Fibroblast of skin of back (primary cell): Measurements from ENCODE around the gene CUL4A.

Experiments used
- DNase-seq: peaks from one replicate; pipeline ENCODE4 v3.0.0-alpha.2; 2013

The CUL4A gene

DNA sequence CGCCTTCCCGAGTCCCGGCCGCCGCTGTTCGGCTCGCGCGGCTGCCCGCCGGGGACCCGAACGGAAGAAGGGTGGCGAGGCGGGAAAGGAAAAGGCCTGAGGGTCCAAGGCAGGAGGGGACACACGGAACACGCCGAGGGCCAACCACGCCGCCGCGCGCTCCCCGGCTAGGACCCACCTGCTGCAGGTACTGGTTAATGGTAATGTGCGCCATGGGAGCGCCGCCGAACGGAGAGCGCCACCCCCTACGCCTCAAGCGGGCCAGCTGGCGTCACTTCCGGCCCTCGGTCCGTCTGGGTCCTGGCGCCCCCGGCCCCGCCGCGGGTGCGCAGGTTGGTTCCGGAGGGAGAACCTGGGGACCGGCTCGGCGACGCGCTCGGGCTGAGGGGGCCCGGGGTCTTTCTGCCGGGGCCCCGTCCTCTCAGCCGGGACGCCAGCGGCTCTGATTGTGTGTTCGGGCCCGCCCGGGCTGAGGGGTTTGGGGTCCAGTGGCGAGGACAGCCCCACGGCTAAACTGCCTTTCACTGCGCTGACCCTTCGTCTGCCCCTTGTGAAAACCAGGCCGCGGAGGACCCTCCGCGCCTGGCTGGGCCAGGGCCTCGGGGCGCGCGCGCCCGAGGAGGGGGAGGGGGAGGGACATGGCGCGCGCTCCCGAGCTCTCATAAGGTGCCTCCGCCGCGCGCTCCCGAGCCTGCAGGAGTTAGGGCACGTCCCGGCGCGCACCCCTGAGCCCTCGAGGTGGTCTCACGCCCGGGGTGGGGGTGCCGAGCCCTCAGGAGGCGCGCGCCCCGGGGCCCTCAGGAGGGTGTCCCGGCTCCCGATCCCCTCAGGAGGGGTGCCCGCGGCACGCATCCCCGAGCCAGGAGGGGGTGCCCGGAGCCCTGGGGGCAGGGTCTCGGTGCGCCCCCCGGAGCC lies 735 bp upstream of the CUL4A start, which contains the start of gene PCID2:
Gene PCID2, minus strand, starts transcription at position 249 of the 915 bp plus-strand sequence. Its CDS starts 35 bp downstream, at position 214.
- DNase-seq = peak; percentile 88

DNA sequence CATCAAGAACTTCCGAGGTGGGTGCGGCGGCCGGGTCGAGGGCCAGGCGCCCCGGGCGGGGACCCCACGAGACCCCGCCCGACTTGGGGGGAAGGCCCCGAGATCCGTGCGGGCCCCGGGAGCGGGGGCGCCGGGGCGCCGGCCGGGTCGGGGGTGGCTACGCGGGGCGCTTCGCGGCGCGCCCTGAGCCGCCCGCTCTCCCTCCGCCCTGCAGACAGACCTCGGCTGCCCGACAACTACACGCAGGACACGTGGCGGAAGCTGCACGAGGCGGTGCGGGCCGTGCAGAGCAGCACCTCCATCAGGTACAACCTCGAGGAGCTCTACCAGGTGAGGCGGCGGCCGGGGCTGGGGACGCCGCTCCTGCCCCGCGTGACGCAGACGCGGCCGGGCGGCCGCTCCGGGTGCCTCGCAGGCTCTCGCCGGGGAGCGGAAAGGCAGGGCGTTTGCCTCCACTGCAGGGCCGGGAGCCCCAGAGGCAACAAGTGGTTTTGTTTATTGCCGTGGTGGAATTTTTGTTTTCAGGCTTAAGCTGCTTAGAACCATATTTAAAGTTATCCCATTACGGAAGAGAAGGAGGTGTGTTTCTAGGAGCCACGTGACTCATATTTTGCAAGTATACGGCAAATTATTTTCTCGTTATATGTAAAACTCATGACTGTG lies 477 bp downstream of the CUL4A start:
- DNase-seq = peak; percentile 62

DNA sequence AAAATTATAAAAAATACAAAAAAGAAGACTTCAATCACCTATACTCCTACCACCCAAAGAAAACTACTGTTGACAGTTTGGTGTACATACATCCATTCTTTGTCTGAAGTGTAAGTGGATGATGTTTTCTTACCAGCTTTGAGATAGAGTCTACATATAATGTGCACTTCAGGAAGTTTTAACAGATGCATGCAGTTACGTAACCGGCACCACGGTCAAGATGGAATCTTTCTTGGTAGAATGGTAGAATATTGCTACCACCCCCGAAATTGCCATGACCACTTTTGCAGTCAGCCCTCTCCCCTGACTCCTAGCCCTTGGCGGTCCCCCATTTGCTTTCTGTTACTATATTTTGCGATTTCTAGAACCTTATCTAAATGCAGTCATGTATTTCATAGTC lies 1.4 kb downstream of the CUL4A start:
- DNase-seq = no peak

- DNase-seq = peak; percentile 19
Observed at GRCh38 chr13:113211774-113212173, 2.4 kb downstream of the CUL4A start.

DNA sequence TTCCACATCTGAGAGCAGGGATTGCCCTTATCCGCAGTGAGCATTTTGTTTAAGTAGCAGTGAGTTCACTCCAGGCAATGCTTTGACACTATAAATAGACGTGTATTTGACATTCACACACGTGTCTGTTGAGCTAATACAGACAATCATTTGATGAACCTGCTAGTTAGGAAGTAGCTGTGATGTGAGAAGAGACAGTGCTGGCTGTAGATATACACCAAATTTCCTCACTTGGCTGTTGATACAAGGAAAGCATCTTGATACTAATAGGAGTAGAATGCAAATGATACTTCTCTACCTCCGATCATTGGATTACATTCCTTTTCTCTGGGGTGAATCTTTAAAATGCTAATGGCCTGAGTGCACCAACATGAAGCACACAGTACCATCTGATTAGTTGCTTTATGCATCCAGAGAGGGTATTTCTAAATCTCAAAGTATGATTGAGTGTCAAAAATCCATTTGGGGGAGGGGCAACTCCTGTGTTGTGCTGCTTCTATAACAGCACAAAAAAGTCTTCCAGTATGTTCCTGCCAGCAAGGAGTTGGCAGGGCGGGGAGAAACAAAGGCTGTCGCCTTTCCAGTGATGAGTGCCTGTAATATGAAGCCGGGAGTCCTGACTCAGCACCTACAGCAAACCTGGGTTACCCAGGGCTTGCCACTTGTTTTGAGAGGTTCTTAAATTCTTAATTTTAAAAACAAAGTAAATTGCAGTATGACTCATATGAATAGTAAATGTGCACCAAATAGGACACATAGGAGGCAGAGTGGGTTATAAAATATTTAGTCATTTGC lies 7.0 kb downstream of the CUL4A start:
- DNase-seq = peak; percentile 66

GRCh38 chr13:113218586-113218985 lies 9.2 kb downstream of the CUL4A start:
- DNase-seq = no peak

- peak; percentile 34 for DNase-seq
Observed at GRCh38 chr13:113219256-113219940, 10.0 kb downstream of the CUL4A start.

DNA sequence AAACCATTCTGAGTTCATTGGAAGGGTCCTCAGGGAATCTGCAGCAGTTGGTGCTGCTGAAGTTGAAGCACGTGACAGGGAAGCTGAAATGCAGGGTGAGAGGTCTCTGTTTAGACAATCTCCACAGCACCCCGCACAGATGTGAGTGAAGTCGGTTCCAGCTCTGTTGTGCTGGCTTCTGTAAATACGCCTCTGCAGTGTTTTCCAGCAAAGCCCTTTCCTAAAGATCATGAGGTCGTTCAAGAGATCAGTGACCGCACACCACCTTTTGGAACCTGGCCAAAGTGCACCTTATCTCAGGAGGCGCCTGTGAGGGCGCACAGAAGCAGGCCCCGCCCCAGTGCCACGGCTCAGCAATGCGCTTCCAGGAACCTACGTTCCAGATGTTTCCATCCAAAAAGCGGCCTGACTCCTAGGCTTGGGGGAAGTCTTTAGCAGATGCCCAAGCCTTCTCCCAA lies 10.8 kb downstream of the CUL4A start:
- DNase-seq = no peak

DNA sequence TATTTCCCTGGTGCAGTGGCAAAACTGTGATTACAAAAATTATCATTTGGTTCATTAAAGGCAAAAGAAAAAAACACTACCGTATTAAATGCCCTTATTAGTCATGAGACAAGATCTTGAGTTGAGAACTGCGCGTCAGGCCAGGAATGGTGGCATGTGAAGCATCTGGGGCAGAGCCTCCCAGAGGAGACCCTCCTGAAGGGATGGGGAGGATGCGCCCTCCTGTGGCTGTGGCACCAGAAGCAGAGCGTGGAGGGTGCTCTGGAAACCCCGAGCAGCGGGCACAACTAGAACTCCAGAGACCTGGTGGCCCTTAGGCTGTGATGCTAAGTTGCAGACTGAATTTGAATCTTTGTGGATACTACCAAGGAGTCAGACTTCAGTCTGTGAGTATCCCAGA lies 11.5 kb downstream of the CUL4A start:
- DNase-seq = peak; percentile 55

DNA sequence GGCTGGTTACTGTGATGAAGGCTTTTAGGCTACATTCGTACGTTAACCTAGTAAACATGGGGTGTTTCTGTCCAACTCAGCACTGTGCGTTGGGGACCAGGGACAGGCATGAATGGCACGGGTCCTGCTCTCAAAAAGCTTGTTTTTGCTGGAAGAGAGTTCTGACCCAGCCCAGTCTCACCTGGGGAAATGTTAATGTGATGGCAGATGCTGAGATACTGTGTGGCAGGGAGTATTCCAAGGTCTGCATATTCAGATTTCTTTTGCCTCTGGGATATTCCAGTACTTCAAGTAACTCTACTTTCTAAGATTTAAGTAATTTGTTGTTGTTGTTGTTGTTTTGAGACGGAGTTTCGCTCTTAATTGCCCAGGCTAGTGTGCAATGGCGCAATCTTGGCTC lies 13.7 kb downstream of the CUL4A start:
- no peak for DNase-seq

GRCh38 chr13:113224486-113224885 lies 15.1 kb downstream of the CUL4A start:
- DNase-seq = no peak

DNA sequence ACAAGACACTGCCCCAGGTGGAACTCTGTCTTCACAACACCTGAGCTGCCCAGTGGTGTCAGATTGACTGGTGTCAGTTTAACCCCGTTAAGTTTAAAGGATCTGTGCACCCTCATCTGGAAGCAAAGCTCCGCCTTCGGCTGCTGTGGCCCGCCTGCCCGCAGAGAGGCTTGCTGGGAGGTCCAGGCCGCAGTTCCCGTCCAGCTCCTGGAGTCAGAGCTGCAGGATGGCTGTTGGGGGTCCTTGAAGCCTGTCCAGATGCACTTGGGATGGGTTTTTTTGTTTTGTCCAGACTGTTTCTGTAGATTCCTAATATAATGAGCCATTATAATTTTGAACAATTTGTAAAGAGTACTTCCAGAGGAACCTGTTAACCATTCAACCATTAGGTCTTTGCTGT lies 16.1 kb downstream of the CUL4A start:
- DNase-seq = no peak

DNA sequence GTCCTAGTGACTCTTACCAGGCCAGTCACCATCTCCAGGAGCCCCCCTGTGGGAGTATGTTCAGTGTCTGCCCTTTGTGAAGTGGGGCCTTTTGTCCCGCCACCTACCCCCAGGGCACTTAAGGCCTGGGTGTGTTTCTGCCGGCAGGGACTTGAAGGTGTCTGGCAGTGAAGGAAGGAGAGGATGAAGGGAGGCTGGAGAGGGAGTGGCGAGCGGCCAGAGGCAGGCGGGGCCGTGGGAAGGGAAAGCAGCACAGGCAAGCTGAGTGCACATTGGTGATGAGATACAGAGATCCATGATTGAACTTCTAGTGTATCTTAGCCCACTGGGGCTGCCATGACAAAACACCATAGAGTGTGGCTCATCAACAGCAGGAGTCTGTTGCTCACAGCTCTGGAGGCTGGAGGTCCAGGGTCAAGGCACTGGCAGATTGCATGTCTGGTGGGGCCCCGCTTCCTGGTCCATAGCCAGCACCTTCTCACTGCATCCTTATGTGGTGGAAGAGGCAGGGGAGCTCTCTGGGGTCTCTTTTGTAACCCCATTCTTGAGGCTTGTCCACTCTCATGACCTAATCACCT lies 17.5 kb downstream of the CUL4A start:
- DNase-seq = no peak

DNA sequence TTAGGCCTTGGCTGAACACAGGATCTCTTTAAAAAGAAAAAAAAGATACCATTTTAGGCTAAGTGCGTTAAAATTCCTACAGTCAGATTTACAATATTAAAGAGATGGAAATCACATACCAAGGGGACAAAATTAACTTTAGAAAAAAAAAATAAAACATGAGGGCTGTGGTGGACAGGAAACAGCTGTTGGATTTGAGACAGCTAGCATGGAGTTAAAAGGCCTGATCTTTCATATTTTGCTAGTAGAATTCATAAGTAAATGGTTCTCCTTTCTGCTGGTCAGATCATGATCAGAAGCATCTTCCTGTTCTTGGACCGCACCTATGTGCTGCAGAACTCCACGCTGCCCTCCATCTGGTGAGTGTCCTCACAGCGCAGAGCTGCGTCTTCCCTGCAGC lies 19.7 kb downstream of the CUL4A start:
- no peak for DNase-seq

DNA sequence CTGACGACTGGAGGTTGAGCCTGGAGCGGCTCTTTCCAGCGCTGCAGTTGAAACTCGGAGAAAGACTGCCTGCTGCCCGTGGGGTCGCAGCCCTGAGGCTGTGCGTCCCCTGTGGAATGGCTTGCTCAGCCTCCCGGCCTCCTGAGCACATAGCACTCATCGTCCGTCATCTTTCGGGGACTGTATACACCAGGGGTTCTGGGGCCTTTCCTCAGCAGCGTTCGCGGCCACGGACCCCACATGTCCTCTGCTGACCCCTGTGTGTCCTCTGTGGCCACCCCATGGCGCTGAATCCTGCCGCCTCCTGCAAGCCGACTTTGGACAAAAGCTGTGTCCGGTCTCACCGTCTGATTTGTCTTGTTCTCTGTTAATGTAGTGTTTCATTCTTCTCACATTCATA lies 20.4 kb downstream of the CUL4A start:
- DNase-seq = no peak

- DNase-seq = no peak
Observed at GRCh38 chr13:113231306-113232207, 22.1 kb downstream of the CUL4A start.

DNA sequence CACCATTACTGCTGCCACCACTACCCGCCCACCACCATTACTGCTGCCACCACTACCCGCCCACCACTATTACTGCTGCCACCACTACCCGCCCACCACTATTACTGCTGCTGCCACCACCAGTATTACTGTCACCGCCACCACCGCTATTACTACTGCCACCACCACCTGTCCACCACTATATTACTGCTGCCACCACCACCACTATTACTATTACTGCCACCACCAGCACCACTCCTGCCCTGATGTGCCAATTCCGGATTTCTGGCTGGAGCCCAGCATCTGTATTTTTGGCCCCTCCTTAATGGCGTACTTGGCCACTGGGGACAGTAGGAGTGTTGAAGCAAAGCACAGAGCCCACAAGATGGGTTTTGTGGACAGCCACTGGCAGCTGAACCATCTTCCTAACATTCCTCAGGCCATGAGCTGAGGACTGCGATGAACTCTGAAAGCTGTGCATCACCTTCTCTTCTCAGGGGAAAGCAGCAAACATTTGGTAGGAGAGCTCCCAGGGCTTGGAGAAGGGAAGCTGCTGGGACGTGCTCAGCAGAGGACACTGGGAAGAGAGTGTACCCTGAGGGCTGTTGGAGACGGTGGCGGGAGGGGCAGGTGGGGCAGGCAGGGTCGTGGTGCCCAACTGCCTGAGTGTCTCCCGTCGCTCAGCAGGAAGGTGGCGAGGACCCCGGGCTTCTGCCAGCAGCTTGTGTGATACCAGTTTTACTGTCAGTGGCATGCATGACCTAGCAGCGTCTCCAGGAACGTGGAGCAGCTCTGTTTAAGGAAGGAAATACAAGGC lies 23.0 kb downstream of the CUL4A start:
- DNase-seq = no peak

DNA sequence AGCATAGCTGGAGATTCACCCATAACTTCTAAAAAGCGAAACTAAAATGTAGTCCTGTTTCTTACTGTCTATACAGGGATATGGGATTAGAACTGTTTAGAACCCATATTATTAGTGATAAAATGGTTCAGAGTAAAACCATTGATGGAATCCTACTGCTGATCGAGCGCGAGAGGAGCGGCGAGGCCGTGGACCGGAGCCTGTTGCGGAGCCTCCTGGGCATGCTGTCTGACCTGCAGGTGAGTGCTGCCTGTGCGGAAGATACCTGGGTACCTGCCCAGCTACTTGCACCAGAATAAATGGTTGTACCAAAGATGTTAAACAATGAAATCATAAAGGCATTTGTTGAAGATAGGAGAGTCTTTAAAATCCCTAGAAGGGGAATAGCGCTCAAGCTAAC lies 23.7 kb downstream of the CUL4A start:
- no peak for DNase-seq

DNA sequence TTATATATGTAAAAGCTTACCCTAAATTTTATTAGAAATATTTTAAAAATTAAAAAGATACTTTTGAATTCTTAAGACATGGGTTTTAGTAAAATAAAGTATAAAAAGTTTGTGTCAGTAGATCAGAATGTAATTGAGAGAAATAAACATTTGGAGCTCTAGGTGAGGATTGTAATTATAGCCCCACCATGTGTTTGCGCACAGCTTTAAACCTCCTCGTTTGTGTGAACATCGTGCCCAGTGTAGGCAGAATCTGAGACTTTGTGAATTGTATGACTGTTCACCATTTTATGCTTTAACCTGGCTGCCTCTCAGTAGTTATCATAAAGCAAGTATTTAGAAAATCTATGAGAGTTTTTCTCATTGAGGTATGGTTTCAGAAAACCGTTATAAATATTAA lies 29.1 kb downstream of the CUL4A start:
- DNase-seq = no peak

- DNase-seq = no peak
Observed at GRCh38 chr13:113239357-113239756, 29.9 kb downstream of the CUL4A start.
